ENCODE results near the gene S1PR1. TPM values are rescaled to one million over a fixed set of nuclear protein-coding genes. Genes with fewer than 3 reads are reported as not detected.
A peak's percentile ranks its signal among the peaks of the same experiment; 100 is the strongest.

S1PR1 gene
- total RNA-seq, 1 experiment from 2014 or later = 0.68 TPM

- H3K27me3 ChIP-seq (ENCODE audit: insufficient read depth, low read depth) = no peaks in the 10 kb centered on the region
- no peak overlapping the region for H3K4me3 ChIP-seq
- no peaks in the 10 kb centered on the region for H3K4me1 ChIP-seq (replicated peaks; ENCODE audit: insufficient read depth)
- no peak overlapping the region for H3K4me2 ChIP-seq
- ChIA-PET CTCF (no interaction called here), POLR2A (ENCODE audit: unreplicated experiment) (interaction anchor here (0.8 kb wide), 1 partner anchor 55 kb away, joined by 5 read pairs; no protein-coding TSS in a partner anchor)
- no peak for DNase-seq
- BruUV-seq (replicated peaks) = no TSS peak
- intact Hi-C loops (cut with micrococcal nuclease; ENCODE audit: unreplicated experiment) = no loop called here
- no peaks in the 10 kb centered on the region for H3K9me2 ChIP-seq (ENCODE audit: insufficient read depth)
- TF ChIP-seq CTCF (conservative IDR thresholded peaks at IDR 0.05) = no peak
- TF ChIP-seq EZH2 (IDR thresholded peaks at IDR 0.05; ENCODE audit: low read depth) = no peak
- no peaks in the 10 kb centered on the region for H3K79me2 ChIP-seq (ENCODE audit: low read depth)
- no peak overlapping the region for H3K27ac ChIP-seq
- no peaks in the 10 kb centered on the region for H4K20me1 ChIP-seq (ENCODE audit: insufficient read depth)
- no peaks in the 10 kb centered on the region for H3K9me3 ChIP-seq (ENCODE audit: insufficient read depth, low read depth)
- H3F3A ChIP-seq (ENCODE audit: insufficient read depth, low read depth) = 0 out of 2 replicates have a peak, but pooled peaks cover 4% of the 10 kb centered on the region
- no peak overlapping the region for H2AFZ ChIP-seq
- no peaks in the 10 kb centered on the region for H3K36me3 ChIP-seq (ENCODE audit: low read depth)
Measured at GRCh38 chr1:101250656-101251272, 13.9 kb downstream of the S1PR1 start.

- Histone ChIP-seq H3F3A (ENCODE audit: insufficient read depth, low read depth) (0 out of 2 replicates have a peak, but pooled peaks cover 4% of the 10 kb centered on the region), H3K4me3 (no peak overlapping the region), H3K4me2 (no peak overlapping the region), H3K79me2 (ENCODE audit: low read depth) (no peaks in the 10 kb centered on the region), H3K9me2 (ENCODE audit: insufficient read depth) (no peaks in the 10 kb centered on the region), H3K4me1 (replicated peaks; ENCODE audit: insufficient read depth) (no peaks in the 10 kb centered on the region), H3K27ac (no peak overlapping the region), H3K27me3 (ENCODE audit: insufficient read depth, low read depth) (no peaks in the 10 kb centered on the region), H4K20me1 (ENCODE audit: insufficient read depth) (no peaks in the 10 kb centered on the region), H3K36me3 (ENCODE audit: low read depth) (no peaks in the 10 kb centered on the region), H2AFZ (peak overlapping the region; percentile 6; the same call in 1 of the 2 replicates), H3K9me3 (ENCODE audit: insufficient read depth, low read depth) (no peaks in the 10 kb centered on the region)
- no TSS peak for BruUV-seq (replicated peaks)
- intact Hi-C loops (cut with micrococcal nuclease; ENCODE audit: unreplicated experiment) = no loop called here
- ChIA-PET POLR2A (ENCODE audit: unreplicated experiment) (interaction anchor here (0.8 kb wide), 1 partner anchor 54 kb away, joined by 5 read pairs; no protein-coding TSS in a partner anchor), CTCF (interaction anchor here (0.8 kb wide), 1 partner anchor 37 kb away, joined by 3 read pairs; no protein-coding TSS in a partner anchor)
- TF ChIP-seq EZH2 (IDR thresholded peaks at IDR 0.05; ENCODE audit: low read depth) = no peak
- no peak for TF ChIP-seq CTCF (conservative IDR thresholded peaks at IDR 0.05)
- no peak for DNase-seq
Measured at GRCh38 chr1:101251504-101251903, 14.7 kb downstream of the S1PR1 start.

DNA sequence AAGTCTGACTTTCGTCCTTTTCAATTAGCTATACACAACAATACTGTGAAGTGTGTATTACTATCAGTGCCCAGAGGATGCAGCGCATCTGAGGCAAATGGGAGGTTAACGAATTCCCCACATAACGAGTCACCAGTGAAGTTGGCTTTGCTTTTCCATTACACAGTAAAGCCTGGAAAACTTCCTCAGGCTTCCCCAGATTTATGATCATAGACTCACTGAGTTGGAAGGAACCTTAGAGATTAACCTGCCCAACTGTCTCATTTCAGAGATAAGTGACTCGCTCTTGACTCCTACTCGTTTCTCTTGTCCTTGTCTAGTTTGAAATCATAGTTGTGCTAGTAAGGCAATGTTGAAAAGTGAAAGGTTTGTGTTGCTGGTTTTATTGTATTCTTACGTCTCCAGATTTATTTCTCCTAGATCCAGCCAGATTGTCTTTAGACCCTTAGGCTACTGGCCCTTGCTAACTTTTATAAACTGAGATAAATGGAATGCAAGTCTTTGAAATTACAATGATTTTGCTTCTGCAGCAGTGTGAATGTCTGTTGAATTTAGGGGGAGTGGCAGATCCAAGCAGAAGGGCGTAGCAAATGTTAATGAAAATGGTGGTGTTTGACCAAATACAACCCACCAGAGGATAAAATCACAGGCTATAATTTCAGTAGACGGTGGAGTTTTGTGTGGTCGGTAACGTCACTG lies 17.3 kb downstream of the S1PR1 start:
- peaks cover 22% of the 10 kb centered on the region for H3K4me1 ChIP-seq (replicated peaks; ENCODE audit: insufficient read depth)
- no peak overlapping the region for H3K4me3 ChIP-seq
- POLR2A ChIA-PET (ENCODE audit: unreplicated experiment) = no interaction called here
- H3K9me3 ChIP-seq (ENCODE audit: insufficient read depth, low read depth) = no peaks in the 10 kb centered on the region
- H2AFZ ChIP-seq = no peak overlapping the region
- H3K9me2 ChIP-seq (ENCODE audit: insufficient read depth) = no peaks in the 10 kb centered on the region
- H3F3A ChIP-seq (ENCODE audit: insufficient read depth, low read depth) = peaks cover 11% of the 10 kb centered on the region; the same call in 1 of the 2 replicates
- no TSS peak for BruUV-seq (replicated peaks)
- H3K4me2 ChIP-seq = no peak overlapping the region
- intact Hi-C loops (cut with micrococcal nuclease; ENCODE audit: unreplicated experiment) = no loop called here
- H3K79me2 ChIP-seq (ENCODE audit: low read depth) = no peaks in the 10 kb centered on the region
- H4K20me1 ChIP-seq (ENCODE audit: insufficient read depth) = no peaks in the 10 kb centered on the region
- no peak overlapping the region for H3K27ac ChIP-seq
- CTCF ChIA-PET = no interaction called here
- TF ChIP-seq EZH2 (IDR thresholded peaks at IDR 0.05; ENCODE audit: low read depth) (no peak), CTCF (conservative IDR thresholded peaks at IDR 0.05) (no peak)
- no peaks in the 10 kb centered on the region for H3K27me3 ChIP-seq (ENCODE audit: insufficient read depth, low read depth)
- no peak for DNase-seq
- no peaks in the 10 kb centered on the region for H3K36me3 ChIP-seq (ENCODE audit: low read depth)

All from PC-9 (cell line).